22Rv1 (cell line): ENCODE results near the gene ADGRD1.

Experiments
- H3K27ac ChIP-seq: fragments of 450-650 bp; 2 replicates; pipeline ENCODE4 v1.5.1; 2017
- ZFX ChIP-seq: fragments of 450-650 bp; IDR thresholded peaks from 2 replicates; pipeline ENCODE4 v1.6.1; 2017; ENCODE audit warnings: antibody characterized with exemption, borderline replicate concordance
- TF ChIP-seq, protein P1 (sequence below): fragments of 450-650 bp; IDR thresholded peaks from 2 replicates; pipeline ENCODE4 v1.5.1; 2017; ENCODE audit warnings: mild to moderate bottlenecking

The ADGRD1 gene

DNA sequence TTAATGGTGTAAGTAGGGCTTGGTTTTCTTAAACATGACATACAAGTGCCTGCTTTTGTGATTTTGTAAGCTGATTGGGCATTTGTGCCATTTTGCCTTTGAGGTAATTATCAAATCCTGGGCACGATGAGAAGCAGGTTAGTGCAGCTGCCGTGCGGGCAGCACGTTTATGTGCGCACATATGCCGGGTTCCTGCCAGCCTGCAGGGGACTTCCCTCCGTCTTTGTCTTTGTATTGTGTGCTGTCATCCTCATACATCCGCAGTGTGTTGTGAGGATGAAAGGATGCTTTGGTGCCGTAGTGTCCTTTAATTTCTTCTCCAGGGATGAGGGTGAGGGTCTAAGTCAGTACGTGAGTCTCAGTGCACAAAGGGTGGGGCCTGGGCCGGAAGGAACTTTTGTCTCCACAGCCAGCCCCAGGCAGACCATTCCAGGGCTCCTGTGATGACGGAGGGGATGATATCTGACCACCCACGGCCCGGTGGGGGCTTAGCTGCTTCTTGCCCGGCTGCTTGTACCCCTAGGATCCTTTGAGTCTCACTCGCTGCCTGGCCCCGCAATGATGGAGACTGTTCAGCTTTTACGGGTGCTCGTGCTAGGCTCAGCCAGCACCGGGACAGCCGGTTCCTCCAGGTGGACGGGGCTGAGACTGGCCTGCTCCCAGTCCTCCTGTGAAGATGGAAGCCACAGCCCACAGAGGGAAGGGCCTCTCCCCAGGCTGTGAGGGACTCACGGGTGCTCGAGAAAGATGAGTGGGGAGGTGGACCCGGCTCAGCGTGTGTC lies 54.6 kb downstream of the ADGRD1 start:
- TF ChIP-seq ZFX: no peak
- TF ChIP-seq, protein P1, sequence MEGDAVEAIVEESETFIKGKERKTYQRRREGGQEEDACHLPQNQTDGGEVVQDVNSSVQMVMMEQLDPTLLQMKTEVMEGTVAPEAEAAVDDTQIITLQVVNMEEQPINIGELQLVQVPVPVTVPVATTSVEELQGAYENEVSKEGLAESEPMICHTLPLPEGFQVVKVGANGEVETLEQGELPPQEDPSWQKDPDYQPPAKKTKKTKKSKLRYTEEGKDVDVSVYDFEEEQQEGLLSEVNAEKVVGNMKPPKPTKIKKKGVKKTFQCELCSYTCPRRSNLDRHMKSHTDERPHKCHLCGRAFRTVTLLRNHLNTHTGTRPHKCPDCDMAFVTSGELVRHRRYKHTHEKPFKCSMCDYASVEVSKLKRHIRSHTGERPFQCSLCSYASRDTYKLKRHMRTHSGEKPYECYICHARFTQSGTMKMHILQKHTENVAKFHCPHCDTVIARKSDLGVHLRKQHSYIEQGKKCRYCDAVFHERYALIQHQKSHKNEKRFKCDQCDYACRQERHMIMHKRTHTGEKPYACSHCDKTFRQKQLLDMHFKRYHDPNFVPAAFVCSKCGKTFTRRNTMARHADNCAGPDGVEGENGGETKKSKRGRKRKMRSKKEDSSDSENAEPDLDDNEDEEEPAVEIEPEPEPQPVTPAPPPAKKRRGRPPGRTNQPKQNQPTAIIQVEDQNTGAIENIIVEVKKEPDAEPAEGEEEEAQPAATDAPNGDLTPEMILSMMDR: no peak
- no peak overlapping the region for H3K27ac ChIP-seq

DNA sequence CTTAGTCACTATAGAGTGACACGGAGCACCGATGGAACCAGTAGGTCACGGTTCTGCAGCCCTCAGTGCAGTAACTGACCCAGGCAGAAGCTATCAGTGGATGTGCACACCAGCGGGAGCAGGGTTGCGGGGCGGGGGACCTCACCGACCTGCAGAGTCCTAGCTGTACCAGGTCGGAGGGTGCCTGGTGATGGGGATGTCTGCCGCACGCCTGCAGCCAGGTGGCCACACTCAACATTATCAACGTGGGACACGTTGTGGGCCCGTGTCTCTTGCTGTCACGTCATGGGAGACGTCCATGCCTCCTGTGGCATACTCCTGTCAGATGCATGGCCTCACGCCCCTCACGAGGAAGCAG lies 55.2 kb downstream of the ADGRD1 start:
- TF ChIP-seq, protein P1: no peak
- no peak for TF ChIP-seq ZFX
- H3K27ac ChIP-seq: no peak overlapping the region

DNA sequence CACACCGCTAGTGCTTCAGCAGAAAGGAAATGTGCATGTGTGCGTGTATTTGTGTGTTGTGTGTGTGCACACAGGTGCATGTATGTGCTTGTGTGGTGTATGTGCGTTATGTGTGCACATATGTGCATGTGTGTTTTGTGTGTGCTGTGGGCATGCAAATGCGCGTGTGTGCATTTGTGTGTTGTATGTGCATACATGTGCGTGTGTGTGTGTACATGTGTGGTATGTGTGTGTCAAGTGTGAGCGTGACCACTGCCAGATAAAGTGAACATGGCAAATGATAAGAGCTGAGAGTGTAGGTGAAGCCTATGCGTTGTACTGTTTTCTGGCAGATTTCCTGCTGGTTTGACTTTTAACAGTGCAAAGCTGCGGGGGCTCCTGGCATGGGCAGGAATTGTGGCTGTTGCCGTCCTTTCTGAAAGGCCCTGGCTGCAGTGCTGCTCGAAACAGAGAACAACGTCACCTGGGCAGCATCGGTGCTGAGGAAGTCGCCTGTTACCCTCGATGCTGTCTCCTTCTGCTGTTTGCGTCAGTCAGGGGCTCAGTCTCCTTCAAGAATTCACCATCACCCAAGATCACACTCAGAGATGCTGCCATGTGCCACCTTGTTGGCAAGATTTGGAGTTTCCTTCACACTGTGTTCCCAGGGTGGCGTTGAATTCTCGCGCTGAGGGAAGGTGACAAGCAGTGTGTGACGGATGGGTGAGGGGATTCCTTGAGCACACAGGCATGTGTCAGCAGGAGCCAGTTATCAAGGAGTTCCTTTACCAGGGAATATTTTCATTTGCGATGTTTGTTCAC lies 56.1 kb downstream of the ADGRD1 start:
- TF ChIP-seq ZFX: no peak
- TF ChIP-seq, protein P1: no peak
- H3K27ac ChIP-seq: no peak overlapping the region

DNA sequence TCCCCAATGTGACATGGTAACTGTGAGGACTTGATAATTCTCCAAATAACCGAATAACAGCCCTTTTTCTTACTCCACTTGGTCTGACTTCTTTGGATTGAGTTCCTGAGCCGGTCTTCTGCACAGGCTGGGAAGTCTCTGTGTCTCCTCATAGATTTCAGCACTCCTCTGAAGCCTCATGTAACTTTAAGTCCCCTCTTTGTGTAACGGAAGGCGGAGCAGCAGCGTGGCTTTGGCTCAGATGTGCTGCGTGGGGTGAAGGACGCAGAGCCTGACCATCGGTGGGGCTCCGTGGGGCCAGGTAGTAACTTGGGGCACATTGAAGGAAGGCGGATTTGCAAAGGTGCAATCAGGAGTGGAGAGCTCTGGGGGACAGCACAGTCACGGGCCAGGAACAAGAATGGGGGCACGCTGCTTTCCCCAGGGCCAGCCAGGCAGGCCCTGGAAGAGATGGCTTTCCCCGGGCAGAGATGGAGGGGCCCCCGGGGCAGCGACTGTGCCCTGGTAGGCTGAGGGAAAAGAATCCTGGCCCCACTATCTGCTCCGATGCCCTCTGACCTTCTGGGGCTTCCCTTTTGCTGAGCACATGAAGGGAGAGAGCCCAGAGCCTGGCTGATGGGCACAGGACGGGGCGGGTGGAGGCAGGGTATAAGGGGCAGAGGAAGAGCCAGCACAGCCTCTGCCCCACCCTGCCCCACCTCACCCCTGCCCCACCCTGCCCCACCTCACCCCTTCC lies 56.9 kb downstream of the ADGRD1 start:
- no peak for TF ChIP-seq ZFX
- TF ChIP-seq, protein P1: no peak
- H3K27ac ChIP-seq: no peak overlapping the region

DNA sequence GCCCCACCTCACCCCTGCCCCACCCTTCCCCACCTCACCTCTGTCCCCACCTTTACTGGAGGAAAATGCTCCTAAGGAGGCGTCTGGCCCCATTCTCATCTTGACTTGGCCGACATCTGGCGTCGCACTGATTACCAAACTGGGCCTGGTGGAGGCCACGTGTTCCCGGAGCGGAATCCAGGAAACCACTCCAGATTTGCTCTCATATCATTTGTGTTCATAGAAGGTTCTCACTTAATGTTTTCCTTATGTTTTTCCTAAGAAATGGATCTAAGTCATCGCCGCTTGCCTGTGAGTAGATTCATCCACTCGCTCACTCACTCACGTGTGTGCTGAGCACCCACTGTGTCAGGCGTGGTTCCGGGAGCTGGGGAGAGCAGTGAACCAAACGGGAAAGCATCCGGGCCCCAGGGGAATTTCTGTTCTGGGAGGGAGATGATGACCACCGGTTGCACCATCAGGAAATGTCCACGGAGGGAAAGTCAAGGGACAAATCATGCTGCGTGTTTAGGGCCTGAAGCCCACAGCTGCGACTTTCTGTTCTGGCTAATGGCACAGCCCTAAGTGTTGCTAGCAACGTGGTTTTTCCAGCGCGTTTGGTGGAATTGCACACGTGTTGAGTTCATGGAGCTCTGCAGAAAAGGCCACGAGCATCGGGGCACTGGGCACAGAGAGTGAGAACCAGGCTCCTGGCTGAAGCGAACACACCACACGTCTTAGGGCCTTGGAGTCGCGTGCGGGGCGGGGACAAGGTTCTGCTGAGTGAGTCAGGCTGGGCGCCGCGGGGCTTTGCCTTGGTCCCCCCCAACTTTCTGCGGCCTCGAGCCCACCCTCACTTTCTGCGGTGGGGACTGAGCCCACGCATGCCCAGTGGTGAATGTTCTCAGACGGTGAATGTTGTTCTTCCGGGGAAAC lies 57.7 kb downstream of the ADGRD1 start:
- TF ChIP-seq ZFX: no peak
- H3K27ac ChIP-seq: no peak overlapping the region

DNA sequence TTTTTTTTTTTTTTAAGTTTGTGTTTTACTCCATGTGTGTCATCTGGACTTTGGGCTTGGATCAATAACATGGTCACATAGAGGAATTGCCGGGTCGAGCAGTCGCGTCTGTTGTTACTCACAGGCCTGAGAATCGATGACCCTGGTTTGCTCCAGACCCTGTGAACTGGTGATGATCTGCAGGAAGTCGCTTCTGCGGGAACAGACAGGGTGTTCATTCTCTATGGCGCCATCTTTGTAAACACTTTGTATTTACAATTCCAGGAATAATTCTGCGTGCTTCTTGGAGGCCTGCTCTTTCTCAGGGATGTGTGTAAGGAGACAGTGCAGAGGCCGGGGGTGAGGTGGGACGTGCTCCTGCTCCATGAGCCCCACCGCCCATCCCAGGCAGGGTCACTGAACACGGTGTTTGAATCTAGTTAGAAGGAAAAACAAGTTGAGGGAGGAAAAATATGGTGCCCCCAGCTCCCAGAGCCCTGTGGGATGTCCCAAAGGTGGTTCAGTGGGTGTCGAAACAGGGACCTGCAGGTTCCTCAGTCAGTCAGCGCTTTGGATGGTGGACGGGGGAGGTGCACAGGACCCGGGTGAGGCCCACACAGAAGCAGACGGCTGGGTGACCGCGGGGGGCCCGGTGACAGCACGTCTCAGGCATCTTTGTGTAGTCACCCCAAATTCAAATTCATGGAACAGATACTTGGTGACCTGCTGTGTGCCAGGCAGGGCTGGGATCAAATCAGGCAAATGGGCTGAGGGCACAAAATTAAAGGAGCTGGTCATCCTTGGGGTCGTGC lies 58.8 kb downstream of the ADGRD1 start:
- no peak overlapping the region for H3K27ac ChIP-seq
- TF ChIP-seq ZFX: no peak
- TF ChIP-seq, protein P1: no peak
